ENCODE measurements around the gene FAN1. TPM values are rescaled to one million over a fixed set of nuclear protein-coding genes. Genes with fewer than 3 reads are reported as not detected.

FAN1 gene
- total and polyA plus RNA-seq, 9 of the 15 experiments (the other 6 are each of a cell fraction or from before 2014, with no cell fraction given): 1.5 to 16.8 (median 12.0) TPM

DNA sequence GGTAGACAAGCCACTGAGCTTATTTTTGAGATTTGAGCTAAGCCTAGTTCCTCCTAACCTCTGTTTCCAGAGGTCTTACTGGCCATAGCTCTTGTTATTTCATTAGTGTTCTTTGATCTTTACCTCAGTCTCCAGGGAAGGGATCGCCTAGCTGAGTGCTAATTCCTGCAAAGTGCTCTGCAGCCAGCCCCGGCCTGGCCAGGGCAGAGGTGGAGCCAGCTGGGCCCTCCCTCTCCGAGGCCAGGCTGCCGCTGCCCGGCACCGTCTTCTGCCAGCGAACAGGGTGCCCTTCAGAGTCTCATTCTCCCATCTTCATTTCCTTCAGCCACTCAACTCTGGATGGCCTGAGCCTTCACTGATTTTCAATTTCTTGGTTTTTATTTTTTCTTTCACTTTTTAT, 19.7 kb downstream of the FAN1 start:
- Histone ChIP-seq H3K27ac (ENCODE audit: extremely low read depth, low read depth, low read length) (no peak overlapping the region), H3K9me1 (ENCODE audit: control insufficient read depth, insufficient read depth, low read length) (no peaks in the 10 kb centered on the region), H4K20me1 (replicated peaks; ENCODE audit: control insufficient read depth, insufficient read depth, low read length) (no peaks in the 10 kb centered on the region), H3K4me2 (ENCODE audit: insufficient read depth, low read length) (no peak overlapping the region), H3K9ac (ENCODE audit: insufficient read depth in 1 of 2, low read depth in 2 of 2, low read length in 2 of 2) (no peak overlapping the region), H3K27me3 (ENCODE audit: control insufficient read depth in 2 of 2, insufficient read depth in 2 of 2, low read length in 2 of 2) (no peaks in the 10 kb centered on the region; a peak in 1 of 5 replicates), H3K4me1 (replicated peaks in 1 of 2; ENCODE audit: control insufficient read depth in 2 of 2, insufficient read depth in 2 of 2, low read length in 2 of 2) (no peaks in the 10 kb centered on the region), H3K79me2 (ENCODE audit: control insufficient read depth, insufficient read depth, low read length) (no peaks in the 10 kb centered on the region), H2AFZ (ENCODE audit: low read depth, low read length) (no peak overlapping the region), H3K36me3 (ENCODE audit: control insufficient read depth, insufficient read depth, low read length) (peaks cover 81% of the 10 kb centered on the region), H3K4me3 (no peak overlapping the region), H3K9me3 (replicated peaks; ENCODE audit: control insufficient read depth, insufficient read depth, low read depth, low read length) (no peaks in the 10 kb centered on the region)
- FAIRE-seq (no peak), ATAC-seq (no peak), DNase-seq (ENCODE audit: extremely low read depth in 1 of 4, low spot score in 3 of 4) (no peak)
- intact Hi-C loops (cut with micrococcal nuclease): no loop called here
- 88% methylated on average over 7 of the region's 7 CpGs for WGBS (ENCODE audit: insufficient coverage, low coverage, missing lambda C conversion rate)
- POLR2A ChIA-PET: no interaction called here
- TF ChIP-seq ZNF436 (CRISPR knock-in tag; IDR thresholded peaks at IDR 0.05) (no peak), TEAD1 (CRISPR knock-in tag; IDR thresholded peaks at IDR 0.05) (no peak), JUND (IDR thresholded peaks at IDR 0.05; ENCODE audit: borderline replicate concordance, low read depth, low read length) (no peak), JUND (tag; IDR thresholded peaks at IDR 0.05; ENCODE audit: borderline replicate concordance, low read depth, low read length) (no peak), CEBPG (CRISPR knock-in tag; IDR thresholded peaks at IDR 0.05) (no peak), CEBPG (tag; conservative IDR thresholded peaks at IDR 0.05 in 1 of 2, IDR thresholded peaks at IDR 0.05 in 1 of 2) (no peak), MYC (IDR thresholded peaks at IDR 0.05; ENCODE audit: low read depth, low read length) (no peak), MYC (CRISPR knock-in tag; IDR thresholded peaks at IDR 0.05; ENCODE audit: borderline replicate concordance, low read depth) (no peak)
- CTCF ChIA-PET (ENCODE audit: low intra/inter-chr PET ratio): no interaction called here
- in situ Hi-C loops (cut with MboI): no loop called here
- BruUV-seq (replicated peaks): no TSS peak
